Jurkat, Clone E6-1 (cell line): ENCODE data around the gene CACNA1C. TPM values are rescaled to one million over a fixed set of nuclear protein-coding genes. Genes with fewer than 3 reads are reported as not detected.

Experiments
- DNase-seq: peaks from one replicate; pipeline ENCODE4 v3.0.0-alpha.2; 2011; ENCODE audit warnings: low read depth, low spot score
- H3K4me3 ChIP-seq: 2 replicates; pipeline ENCODE4 v1.5.1; 2011; ENCODE audit warnings: mild to moderate bottlenecking, low read length, control low read depth, moderate library complexity
- polyA plus RNA-seq: library from polyadenylated mRNA; unstranded; fragments of >200 nt; gene quantifications from one replicate; pipeline ENCODE4 v1.2.1, GENCODE V29; 2012; ENCODE audit warnings: missing spikeins; ENCODE audit not compliant: insufficient read length, insufficient read depth

The CACNA1C gene
- 0.82 TPM for polyA plus RNA-seq

- DNase-seq, result peak; percentile 22
- peak within 1 kb of the TSS; percentile 45 for H3K4me3 ChIP-seq
Observed at GRCh38 chr12:2052826-2053678, at the start of gene CACNA1C. Gene CACNA1C (plus strand): TSS chr12:2052987. CDS start chr12:2053563, 576 bp downstream.

GRCh38 chr12:2003676-2004112 is 49.1 kb upstream of the CACNA1C start:
- H3K4me3 ChIP-seq, result peak overlapping the region; percentile 66
- no peak for DNase-seq

GRCh38 chr12:2004113-2004929 is 48.5 kb upstream of the CACNA1C start, which contains the start of gene DCP1B:
Gene DCP1B (minus strand): TSS chr12:2004457. CDS start chr12:2004431, 26 bp downstream.
- DNase-seq, result peak; percentile 96

DNA sequence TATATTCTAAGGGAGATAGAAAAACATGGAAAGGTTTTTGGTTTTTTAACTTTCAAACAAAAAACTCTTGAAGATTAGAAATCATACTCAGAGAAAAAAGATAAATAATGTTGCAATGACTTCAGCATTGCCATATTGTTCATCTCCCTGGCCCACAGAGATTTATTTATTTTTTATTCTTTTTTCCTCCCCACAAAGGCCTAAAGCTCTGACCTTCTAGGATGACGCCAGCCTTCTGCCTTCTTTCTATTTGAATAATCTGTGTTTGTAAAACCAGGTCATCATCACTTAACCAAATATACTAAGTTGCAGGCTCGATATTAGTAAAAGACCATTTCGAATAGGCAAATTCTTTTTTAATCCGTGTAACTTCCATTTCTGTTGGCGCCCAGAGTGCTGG is 44.1 kb upstream of the CACNA1C start:
- DNase-seq, result no peak
- no peak overlapping the region for H3K4me3 ChIP-seq

More at GRCh38 chr12:2004113-2004929, 48.5 kb upstream of the CACNA1C start, which contains the start of gene DCP1B:
- H3K4me3 ChIP-seq, result peak within 1 kb of the TSS; percentile 66

DNA sequence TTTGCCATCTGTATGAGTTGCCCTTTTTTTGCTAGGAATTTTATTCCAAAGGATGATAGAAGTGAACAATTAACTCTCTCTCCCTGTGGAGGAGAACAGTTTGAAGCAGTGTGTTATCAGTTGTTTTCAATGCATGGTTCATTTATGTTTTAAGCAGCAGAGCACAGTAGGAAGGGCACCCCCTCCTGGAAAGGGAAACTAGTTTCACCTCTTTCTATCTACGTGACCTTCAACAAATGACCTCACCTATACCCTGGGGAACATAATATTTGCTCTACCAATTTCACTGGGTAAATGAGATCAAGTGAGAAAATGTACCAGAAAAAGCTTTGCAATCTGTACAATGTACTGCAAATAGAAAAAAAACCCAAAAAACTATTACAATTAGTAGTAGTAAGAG is 43.2 kb upstream of the CACNA1C start:
- no peak for DNase-seq
- H3K4me3 ChIP-seq, result no peak overlapping the region

DNA sequence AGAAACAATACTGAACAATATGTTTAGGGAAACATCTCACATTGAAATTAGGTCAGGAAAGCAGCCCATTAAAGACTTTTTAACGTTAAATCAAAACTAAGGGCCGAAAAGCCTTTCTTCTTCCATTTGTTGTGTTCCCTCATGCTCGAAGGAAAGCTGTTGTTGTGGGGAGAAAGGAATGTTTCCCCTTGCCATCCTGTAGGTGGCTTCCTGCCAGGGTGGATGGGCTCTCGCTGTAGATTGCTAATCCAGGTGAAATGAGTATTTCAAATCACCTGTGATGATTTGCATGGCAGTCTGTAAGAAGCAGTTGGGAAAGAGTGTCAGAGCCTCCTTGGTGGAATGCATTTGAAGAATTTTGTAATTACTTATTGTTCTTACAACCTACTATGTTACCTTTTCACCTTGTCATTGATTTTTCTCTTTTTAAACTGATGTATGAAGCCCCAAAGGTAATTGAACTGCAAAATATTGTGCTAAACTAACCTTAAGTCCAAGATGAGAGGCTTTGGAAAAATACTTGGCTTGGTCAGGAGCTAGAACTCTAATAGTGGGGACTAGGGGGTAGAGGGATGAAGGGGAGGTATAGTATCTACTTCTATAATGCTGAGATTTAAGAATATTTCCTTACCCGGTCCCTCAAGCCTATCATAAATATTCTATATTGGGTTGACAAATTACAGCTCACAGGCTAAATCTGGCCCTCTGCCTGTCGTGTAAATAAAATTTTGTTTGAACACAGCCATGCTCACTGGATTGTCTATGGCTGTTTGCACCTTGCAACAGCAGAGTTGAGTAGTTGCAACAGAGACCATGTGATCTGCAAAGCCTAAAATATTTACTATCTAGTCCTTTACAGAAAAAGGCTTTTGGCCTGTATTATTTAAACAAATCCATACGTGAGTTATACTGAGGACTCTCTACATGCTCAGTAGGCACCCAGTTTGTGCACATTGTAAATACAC is 40.9 kb upstream of the CACNA1C start:
- no peak overlapping the region for H3K4me3 ChIP-seq
- no peak for DNase-seq

GRCh38 chr12:2013086-2013485 is 39.7 kb upstream of the CACNA1C start:
- H3K4me3 ChIP-seq, result no peak overlapping the region
- no peak for DNase-seq

DNA sequence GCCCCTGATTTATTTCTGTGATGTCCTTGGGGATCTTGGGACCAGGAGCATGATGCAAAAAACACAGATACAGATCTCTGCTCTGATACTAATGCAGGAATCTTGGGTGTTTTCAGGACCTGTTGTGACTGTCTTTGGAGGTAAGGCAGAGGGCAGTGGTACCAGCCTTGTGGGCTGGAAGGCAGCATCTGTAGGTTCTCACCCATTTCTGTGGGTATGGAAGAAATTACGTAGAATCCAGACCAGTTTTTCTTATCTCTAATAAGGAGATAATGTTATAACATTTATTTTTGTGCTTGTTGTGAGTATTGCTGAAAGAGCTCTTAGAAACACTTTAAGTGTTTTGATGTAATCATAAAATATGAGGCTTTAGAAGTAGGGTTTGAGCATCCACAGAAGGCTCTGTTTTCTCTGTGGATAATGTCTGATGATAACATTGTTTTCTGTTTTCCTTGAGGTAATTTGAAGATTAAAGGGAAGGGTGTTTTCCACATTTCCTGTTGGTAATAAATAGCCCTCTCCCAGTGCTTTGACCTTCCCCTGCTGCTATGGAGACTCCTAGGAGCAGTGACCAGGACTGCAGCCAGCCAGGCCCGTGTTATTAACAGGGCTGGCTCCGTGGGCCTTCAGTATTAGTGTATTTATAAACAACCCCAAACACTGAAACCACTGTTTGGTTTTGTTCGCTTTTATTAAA is 39.1 kb upstream of the CACNA1C start:
- DNase-seq, result no peak
- H3K4me3 ChIP-seq, result no peak overlapping the region

DNA sequence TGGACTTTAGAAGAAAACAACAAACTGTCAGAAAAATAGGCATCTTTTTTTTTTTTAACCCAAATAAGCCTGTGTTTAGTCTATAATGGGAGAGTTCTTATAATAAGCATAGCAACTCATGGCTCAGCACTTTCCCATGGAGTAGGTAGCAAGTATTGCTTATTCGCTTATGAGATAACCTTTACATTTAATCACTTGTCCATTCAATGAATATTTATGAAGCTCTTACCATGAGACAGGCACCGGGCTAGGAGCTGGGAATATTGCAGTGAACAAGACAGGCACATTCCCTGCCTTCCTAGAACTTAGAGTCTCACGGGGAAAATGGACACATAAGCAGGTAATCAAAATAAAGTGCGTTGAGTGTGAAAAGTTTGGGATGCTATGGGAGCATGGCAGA is 38.6 kb upstream of the CACNA1C start:
- no peak for DNase-seq
- no peak overlapping the region for H3K4me3 ChIP-seq

- H3K4me3 ChIP-seq, result no peak overlapping the region
- no peak for DNase-seq
Observed at GRCh38 chr12:2016862-2017545, 35.8 kb upstream of the CACNA1C start.

- DNase-seq, result no peak
- no peak overlapping the region for H3K4me3 ChIP-seq
Observed at GRCh38 chr12:2017546-2018337, 35.0 kb upstream of the CACNA1C start.

DNA sequence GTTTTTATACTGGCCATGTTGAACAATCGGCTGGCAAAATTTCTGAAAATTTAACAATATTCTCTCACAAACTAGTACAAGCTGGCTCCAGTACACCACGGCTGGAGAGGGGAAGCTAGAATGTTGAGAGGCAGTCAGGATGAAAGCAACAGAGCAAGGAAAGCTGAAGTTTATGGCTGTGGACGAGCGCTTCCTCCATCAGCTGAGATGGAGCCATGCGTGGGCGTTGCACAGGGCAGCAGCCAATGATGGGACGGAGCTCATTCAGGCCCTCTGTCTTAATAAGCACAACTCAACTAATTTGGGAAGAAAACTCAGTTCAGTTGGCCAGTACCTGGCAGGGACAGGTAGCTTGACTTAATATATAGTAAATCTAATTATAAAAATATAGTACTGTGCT is 34.4 kb upstream of the CACNA1C start:
- H3K4me3 ChIP-seq, result no peak overlapping the region
- DNase-seq, result no peak

DNA sequence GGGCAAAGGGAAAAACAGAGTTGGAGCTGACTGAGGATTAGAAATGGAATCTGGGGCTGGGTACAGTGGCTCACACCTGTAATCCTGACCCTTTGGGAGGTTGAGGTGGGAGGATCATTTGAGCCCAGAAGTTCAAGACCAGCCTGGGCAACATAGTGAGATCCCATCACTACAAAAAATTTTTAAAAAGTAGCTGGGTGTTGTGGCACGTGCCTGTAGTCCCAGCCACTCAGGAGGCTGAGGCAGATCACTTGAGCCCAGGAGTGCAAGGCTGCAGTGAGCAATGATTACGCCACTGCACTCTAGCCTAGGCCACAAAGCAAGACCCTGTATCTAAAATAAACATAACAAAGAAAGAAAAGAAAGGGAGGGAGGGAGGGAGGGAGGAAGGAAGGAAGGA is 33.7 kb upstream of the CACNA1C start:
- no peak overlapping the region for H3K4me3 ChIP-seq
- no peak for DNase-seq

DNA sequence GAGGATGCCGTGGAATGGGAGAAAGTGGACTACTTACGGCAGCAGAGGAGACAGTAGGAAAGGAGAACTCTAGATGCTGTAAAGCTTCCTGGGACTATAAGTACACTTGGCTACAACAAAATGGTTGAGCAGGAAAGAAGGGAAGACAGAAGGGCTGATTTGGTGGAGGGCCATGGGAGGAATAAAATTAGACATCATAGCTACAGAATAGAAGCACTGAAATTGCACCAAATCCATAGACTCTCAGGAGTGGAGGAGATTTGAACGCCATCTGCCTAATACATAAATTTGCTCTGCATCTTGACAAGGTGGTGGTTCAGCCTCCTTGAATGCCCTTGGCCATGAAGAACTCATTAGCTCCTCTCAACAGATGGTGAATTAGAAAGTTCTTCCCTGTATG is 32.3 kb upstream of the CACNA1C start:
- no peak for DNase-seq
- H3K4me3 ChIP-seq, result no peak overlapping the region

DNA sequence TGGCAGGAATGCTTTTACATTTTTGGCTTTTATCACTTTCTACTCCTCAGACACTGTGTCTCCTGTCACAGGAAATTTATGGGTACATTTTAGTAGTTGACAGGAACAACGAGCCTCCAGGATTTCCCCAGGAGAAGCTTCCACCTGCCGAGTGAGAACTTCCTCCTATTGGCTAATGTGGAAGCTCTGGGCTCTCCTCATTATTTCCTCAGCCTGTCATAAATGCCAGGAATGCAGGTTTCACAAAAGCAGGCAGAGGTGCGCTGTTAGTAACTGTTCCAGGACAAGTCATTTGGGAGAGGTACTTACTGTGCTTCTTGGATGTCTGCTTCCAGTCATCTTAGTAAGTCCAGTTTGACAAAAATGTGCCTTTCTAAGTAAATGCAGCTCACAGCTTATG is 29.4 kb upstream of the CACNA1C start:
- DNase-seq, result no peak
- no peak overlapping the region for H3K4me3 ChIP-seq

GRCh38 chr12:2027351-2027750 is 25.4 kb upstream of the CACNA1C start:
- no peak overlapping the region for H3K4me3 ChIP-seq
- no peak for DNase-seq

DNA sequence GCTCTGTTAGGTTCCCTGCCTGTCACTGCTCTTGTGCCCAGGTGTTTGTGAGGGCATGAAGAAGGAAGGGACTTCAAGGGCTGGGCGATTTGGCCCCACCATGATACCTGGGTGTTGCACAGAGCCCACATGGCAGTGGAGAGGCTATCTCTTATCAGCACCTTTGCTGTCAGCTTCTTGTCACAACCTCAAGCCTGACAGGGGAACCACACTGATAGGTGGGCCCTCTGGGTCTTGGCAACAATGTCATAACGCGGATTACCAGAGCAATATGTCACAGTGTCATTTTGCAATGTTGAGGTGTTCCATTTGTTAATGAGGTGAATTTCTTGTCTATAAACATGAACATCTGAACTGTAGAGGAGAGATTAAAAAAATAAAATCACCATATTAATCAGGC is 22.9 kb upstream of the CACNA1C start:
- no peak overlapping the region for H3K4me3 ChIP-seq
- DNase-seq, result no peak
